Measurements from ENCODE around the gene TNFRSF13B. TPM values are rescaled to one million over a fixed set of nuclear protein-coding genes. Genes with fewer than 3 reads are reported as not detected.

Gene TNFRSF13B
- total RNA-seq, 1 donor from 2014 or later = not detected

DNA sequence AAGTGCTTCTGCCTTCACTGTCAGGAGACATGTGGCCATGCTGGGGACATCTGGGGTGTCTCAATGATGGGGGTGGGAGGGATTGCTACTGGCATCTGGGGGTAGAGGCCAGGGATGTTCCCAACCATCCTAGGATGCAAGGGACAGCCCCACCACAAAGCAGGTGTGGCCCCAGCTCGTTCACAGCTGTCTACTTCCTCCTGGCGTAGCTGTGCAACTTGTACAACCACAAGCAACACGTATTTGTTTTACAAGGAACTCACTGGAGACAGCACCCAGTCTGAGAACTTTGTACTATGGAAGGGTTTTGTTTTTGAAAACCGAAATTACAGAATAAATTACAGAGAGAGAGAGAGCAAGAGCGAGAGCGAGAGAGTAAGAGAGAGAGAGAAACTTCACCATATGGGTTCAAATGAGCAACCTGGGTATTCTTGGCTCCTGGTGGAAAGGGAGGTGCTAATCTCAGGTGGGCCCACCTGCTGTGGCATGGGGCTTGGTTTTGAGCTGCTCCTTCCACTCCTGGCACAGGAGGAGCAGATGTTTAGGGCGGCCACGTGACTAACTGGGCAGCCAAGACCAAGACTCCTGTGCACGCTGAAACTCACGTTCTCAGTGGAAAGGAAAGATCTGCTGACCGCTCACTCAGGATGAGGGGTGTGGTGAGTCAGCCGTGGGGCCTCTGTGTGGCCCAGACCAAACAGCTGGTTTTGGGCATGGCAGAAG lies 17.5 kb upstream of the TNFRSF13B start:
- no peaks in the 10 kb centered on the region for H3K36me3 Mint-ChIP-seq (ENCODE audit: unreplicated experiment)
- peaks cover 11% of the 10 kb centered on the region for H3K27me3 Mint-ChIP-seq (ENCODE audit: unreplicated experiment)
- TF ChIP-seq, protein P1, sequence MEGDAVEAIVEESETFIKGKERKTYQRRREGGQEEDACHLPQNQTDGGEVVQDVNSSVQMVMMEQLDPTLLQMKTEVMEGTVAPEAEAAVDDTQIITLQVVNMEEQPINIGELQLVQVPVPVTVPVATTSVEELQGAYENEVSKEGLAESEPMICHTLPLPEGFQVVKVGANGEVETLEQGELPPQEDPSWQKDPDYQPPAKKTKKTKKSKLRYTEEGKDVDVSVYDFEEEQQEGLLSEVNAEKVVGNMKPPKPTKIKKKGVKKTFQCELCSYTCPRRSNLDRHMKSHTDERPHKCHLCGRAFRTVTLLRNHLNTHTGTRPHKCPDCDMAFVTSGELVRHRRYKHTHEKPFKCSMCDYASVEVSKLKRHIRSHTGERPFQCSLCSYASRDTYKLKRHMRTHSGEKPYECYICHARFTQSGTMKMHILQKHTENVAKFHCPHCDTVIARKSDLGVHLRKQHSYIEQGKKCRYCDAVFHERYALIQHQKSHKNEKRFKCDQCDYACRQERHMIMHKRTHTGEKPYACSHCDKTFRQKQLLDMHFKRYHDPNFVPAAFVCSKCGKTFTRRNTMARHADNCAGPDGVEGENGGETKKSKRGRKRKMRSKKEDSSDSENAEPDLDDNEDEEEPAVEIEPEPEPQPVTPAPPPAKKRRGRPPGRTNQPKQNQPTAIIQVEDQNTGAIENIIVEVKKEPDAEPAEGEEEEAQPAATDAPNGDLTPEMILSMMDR (IDR thresholded peaks at IDR 0.05) = no peak
- H3K4me3 Mint-ChIP-seq (ENCODE audit: unreplicated experiment) = no peak overlapping the region
- no peaks in the 10 kb centered on the region for H3K9me3 Mint-ChIP-seq (ENCODE audit: unreplicated experiment)
- no peak for DNase-seq (ENCODE audit: extremely low spot score, unreplicated experiment)
- no peak overlapping the region for H3K27ac Mint-ChIP-seq (ENCODE audit: unreplicated experiment)
- H3K4me1 Mint-ChIP-seq (ENCODE audit: unreplicated experiment) = peaks cover 8% of the 10 kb centered on the region

DNA sequence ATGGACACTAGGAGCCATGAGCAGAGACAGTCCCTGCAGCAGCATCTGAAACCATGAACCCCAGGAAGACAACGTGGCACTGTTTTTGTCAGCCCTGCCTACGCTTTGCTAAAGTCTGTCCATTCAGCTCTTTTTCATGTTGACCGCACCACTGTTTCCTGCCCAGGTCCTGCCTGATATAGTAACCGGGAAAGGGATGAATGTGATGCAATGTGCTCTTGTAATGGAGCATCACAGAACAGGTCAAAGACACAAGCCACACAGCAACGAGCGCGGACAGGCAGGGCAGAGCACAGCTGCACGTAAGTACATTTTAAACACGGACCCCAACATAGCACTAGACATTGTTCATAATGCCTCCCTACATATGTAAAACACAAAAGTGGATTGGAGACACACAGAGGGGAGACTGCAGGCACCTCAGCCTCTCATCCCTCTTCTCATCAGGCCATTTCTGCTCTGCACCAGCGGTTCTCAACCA lies 16.9 kb upstream of the TNFRSF13B start:
- H3K27me3 Mint-ChIP-seq (ENCODE audit: unreplicated experiment) = peaks cover 7% of the 10 kb centered on the region
- TF ChIP-seq, protein P1 (IDR thresholded peaks at IDR 0.05) = no peak

DNA sequence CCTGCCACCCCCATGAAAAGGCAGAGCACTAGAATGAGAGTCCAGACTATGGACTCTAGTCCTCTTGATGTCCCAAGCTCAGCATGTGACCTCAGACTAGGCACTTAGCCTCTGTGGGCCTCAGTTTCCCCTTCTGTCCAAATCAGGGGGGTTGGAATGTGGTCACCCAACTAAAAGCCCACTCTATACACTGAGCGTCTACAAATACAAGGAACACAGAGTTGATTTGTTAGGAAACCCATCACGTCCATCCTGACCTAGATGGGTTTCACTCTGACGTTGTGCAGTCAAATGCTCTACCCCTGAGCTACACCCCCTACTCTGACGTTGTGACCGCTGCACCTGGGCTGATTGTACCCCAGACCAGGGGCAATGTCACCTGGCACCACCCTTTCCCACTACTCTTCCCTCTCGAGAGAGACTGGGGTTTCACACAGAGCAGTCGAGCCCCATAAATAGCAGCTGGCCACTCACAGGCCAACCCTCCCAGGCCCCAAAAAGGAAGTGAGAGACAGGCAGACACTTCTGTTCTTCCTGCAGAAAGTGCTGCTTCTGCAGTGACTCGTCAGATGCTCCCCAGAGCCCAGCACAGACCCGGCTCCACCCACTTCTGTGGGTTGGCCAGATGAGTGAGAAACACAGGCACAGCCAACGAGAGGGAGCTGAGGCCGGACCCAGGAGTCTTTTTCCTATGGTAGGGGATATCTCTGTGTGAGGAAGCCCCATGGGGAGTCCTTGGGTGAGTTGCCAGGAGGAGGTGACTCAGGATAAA lies 16.1 kb upstream of the TNFRSF13B start:
- Mint-ChIP-seq H3K9me3 (ENCODE audit: unreplicated experiment) (no peaks in the 10 kb centered on the region), H3K27me3 (ENCODE audit: unreplicated experiment) (peaks cover 5% of the 10 kb centered on the region), H3K4me3 (ENCODE audit: unreplicated experiment) (no peak overlapping the region), H3K27ac (ENCODE audit: unreplicated experiment) (no peak overlapping the region), H3K4me1 (ENCODE audit: unreplicated experiment) (peaks cover 8% of the 10 kb centered on the region), H3K36me3 (ENCODE audit: unreplicated experiment) (no peaks in the 10 kb centered on the region)
- DNase-seq (ENCODE audit: extremely low spot score, unreplicated experiment) = no peak
- TF ChIP-seq, protein P1 (IDR thresholded peaks at IDR 0.05) = no peak

More for the DNA sequence above, 16.9 kb upstream of the TNFRSF13B start:
- no peaks in the 10 kb centered on the region for H3K9me3 Mint-ChIP-seq (ENCODE audit: unreplicated experiment)
- no peak overlapping the region for H3K27ac Mint-ChIP-seq (ENCODE audit: unreplicated experiment)
- peaks cover 8% of the 10 kb centered on the region for H3K4me1 Mint-ChIP-seq (ENCODE audit: unreplicated experiment)
- DNase-seq (ENCODE audit: extremely low spot score, unreplicated experiment) = no peak
- no peaks in the 10 kb centered on the region for H3K36me3 Mint-ChIP-seq (ENCODE audit: unreplicated experiment)
- H3K4me3 Mint-ChIP-seq (ENCODE audit: unreplicated experiment) = no peak overlapping the region

DNA sequence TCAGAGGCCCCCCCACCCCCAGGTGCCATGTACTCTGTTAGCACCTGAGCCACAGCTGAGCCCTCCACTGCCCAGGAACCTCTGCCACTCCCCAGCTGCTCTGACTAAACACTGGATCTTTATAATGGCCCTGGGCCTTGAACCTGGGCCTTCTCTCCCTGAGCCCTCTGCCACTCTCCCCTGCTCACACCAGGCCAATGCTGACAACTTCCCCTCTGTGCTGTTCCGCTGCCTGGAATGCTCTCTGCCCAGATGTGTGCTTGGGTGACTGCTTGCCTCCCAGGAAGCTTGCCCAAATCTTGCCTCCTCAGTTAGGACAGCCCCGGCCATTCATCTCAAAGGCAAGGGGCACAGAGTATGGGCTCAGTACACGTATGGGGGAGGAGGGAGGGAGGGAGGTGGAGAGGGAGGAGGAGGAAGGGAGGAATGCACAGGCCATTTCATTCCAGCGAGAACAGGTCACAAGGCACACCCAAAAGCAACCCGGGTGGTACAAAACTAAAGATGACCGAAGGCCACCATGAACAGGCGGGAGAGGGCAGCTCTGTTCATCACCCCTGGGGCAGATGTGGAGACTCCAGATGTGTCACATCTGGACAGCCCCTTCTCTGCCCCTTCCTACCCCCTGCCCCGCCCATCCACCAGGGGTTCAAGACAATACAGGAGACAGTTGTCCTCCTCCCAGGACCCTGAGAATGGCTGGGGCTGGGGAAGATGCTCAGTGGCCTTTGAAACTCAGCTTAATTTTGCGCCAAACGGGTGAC lies 15.3 kb upstream of the TNFRSF13B start:
- no peak overlapping the region for H3K27ac Mint-ChIP-seq (ENCODE audit: unreplicated experiment)
- no peak overlapping the region for H3K4me3 Mint-ChIP-seq (ENCODE audit: unreplicated experiment)
- H3K27me3 Mint-ChIP-seq (ENCODE audit: unreplicated experiment) = peaks cover 3% of the 10 kb centered on the region
- DNase-seq (ENCODE audit: extremely low spot score, unreplicated experiment) = no peak
- no peaks in the 10 kb centered on the region for H3K36me3 Mint-ChIP-seq (ENCODE audit: unreplicated experiment)
- peaks cover 8% of the 10 kb centered on the region for H3K4me1 Mint-ChIP-seq (ENCODE audit: unreplicated experiment)
- no peaks in the 10 kb centered on the region for H3K9me3 Mint-ChIP-seq (ENCODE audit: unreplicated experiment)
- TF ChIP-seq, protein P1 (IDR thresholded peaks at IDR 0.05) = no peak
